WTC11 (cell line): ENCODE data around the gene PTH1R.

Experiments
- ESRRA ChIP-seq: sonication (generic); formaldehyde crosslinking; IDR thresholded peaks from 2 replicates; pipeline ENCODE4 v1.8.1; 2022; ENCODE audit warnings: mild to moderate bottlenecking, missing genetic modification reagents, borderline replicate concordance
- NFE2L1 ChIP-seq: sonication (generic); formaldehyde crosslinking; IDR thresholded peaks from 2 replicates; pipeline ENCODE4 v1.8.1; 2023; ENCODE audit warnings: missing genetic modification reagents
- TF ChIP-seq, protein P1 (sequence below): fragments of 200-600 bp; IDR thresholded peaks from 2 replicates; pipeline ENCODE4 v1.8.0; 2022; ENCODE audit warnings: antibody characterized with exemption
- TF ChIP-seq, protein P2 (sequence below): sonication (generic); formaldehyde crosslinking; IDR thresholded peaks from 2 replicates; pipeline ENCODE4 v1.8.0; 2023; ENCODE audit warnings: mild to moderate bottlenecking, missing genetic modification reagents

- TF ChIP-seq, protein P1, sequence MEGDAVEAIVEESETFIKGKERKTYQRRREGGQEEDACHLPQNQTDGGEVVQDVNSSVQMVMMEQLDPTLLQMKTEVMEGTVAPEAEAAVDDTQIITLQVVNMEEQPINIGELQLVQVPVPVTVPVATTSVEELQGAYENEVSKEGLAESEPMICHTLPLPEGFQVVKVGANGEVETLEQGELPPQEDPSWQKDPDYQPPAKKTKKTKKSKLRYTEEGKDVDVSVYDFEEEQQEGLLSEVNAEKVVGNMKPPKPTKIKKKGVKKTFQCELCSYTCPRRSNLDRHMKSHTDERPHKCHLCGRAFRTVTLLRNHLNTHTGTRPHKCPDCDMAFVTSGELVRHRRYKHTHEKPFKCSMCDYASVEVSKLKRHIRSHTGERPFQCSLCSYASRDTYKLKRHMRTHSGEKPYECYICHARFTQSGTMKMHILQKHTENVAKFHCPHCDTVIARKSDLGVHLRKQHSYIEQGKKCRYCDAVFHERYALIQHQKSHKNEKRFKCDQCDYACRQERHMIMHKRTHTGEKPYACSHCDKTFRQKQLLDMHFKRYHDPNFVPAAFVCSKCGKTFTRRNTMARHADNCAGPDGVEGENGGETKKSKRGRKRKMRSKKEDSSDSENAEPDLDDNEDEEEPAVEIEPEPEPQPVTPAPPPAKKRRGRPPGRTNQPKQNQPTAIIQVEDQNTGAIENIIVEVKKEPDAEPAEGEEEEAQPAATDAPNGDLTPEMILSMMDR, result no peak
- TF ChIP-seq, protein P2, sequence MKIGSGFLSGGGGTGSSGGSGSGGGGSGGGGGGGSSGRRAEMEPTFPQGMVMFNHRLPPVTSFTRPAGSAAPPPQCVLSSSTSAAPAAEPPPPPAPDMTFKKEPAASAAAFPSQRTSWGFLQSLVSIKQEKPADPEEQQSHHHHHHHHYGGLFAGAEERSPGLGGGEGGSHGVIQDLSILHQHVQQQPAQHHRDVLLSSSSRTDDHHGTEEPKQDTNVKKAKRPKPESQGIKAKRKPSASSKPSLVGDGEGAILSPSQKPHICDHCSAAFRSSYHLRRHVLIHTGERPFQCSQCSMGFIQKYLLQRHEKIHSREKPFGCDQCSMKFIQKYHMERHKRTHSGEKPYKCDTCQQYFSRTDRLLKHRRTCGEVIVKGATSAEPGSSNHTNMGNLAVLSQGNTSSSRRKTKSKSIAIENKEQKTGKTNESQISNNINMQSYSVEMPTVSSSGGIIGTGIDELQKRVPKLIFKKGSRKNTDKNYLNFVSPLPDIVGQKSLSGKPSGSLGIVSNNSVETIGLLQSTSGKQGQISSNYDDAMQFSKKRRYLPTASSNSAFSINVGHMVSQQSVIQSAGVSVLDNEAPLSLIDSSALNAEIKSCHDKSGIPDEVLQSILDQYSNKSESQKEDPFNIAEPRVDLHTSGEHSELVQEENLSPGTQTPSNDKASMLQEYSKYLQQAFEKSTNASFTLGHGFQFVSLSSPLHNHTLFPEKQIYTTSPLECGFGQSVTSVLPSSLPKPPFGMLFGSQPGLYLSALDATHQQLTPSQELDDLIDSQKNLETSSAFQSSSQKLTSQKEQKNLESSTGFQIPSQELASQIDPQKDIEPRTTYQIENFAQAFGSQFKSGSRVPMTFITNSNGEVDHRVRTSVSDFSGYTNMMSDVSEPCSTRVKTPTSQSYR (CRISPR knock-in tag), result no peak
- TF ChIP-seq ESRRA (CRISPR knock-in tag), result no peak
- TF ChIP-seq NFE2L1, result no peak
Observed at GRCh38 chr3:46917257-46917656, 39.7 kb downstream of the PTH1R start.
